NCI-H1092 (cell line): ENCODE measurements around the gene NUDCD3.

ENCODE experiments used
- DNase-seq: peaks from one replicate; lab custom pipeline; 2025; lab: John Stamatoyannopoulos, UW

Gene NUDCD3

DNA sequence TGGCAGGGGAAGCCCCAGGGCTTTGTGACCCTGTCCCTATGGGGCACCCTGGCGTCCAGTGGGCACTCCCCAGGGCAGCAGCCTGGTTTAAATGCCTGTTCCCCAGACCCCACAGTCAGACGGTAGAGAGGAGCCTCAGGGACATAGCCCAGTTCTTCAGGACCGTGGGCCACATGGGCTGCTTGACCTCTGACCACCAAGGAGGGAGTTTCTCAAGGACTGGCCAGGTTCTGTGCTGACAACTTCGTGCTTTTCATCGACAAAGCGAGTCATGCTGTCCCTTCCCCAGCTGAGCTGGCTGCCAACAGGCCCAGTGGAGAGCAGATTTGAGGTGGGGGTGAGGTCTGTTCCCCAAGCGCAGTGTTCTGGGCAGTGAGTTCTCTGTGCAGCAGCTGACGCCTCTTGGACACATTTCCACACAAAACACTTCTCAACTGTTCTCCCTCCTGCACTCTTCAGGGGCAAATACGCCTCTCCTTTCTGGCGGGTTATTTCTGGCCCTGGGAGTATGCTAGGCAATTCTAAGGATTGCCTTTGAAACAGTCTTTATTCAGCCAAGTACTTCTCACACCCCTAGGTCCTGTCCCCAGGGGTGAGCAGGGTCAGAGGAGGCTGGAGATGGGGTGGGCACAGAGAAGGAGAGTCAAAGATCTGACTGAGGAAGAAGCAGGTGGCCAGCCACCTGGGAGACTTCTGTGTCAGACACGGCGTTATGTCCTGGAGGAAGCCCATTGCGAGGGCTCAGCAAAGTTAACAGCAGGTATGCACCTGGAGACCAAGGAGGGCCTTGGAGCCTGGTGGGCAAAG is 107.8 kb downstream of the NUDCD3 start:
- DNase-seq: no peak

DNA sequence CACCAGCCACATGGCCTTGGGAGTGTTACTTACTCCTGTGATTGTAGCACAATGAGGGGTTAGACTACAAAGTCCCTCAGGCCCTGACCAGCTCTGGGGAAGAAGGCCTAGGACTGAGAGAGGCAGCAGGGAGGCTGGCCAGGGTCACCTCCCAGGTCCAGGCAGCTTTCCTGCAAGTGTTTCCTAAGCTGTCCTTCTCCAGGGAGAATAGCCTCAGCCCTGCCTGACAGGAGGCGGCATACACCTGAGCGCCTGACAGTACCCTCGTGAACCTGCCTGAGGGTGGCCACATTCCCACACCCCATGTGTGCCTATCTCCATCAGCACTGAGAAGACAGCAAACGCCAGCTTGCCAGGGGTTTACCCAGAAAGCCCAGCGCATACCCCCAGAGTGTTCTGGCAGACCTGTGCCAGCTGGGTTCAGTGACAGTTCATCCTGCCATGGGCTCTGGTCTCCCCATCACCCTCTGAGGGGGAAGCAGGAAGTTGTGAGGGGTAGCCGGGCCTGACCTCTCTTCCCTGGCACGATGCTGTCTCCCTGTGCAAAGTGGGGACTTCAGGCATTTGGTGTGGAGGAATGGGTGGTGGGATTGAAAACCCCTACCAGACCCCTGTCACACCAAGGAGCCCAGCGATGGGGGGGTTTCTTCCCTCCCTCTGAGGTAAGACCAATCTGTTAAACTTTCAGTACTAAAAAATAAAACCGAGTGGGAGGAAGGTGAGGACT is 108.8 kb downstream of the NUDCD3 start:
- no peak for DNase-seq

DNA sequence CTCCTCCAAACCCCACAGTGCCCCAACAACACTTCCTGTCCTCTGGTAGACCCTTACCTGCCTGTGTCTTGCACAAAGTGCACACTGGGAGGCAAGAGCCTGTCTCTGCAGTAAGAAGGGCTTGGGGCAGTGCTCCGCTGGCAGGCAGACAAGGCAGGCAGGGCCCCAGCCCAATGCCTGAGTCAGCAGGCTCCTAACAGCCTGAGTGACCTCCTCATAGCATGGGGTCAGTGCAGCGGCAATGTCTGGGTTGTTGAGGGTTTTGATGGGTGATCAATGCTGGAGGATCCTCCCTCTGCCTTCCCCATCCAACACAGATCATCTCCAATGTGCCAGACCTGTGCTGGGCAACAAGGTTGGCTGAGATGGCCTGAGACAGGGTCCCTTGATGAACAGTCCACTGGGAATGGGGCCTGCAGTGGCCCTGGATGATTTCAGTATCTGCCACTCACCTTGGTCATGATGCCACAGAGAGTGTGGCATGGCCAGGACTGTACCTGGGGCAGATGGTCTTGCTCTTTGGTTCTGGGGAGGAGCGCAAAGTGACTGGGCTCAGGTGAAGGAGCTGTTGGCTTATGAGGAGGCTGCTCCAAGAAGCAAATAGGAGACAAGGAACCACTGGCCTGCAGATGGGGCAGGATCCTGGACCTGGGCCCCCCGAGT is 109.5 kb downstream of the NUDCD3 start:
- DNase-seq: no peak

DNA sequence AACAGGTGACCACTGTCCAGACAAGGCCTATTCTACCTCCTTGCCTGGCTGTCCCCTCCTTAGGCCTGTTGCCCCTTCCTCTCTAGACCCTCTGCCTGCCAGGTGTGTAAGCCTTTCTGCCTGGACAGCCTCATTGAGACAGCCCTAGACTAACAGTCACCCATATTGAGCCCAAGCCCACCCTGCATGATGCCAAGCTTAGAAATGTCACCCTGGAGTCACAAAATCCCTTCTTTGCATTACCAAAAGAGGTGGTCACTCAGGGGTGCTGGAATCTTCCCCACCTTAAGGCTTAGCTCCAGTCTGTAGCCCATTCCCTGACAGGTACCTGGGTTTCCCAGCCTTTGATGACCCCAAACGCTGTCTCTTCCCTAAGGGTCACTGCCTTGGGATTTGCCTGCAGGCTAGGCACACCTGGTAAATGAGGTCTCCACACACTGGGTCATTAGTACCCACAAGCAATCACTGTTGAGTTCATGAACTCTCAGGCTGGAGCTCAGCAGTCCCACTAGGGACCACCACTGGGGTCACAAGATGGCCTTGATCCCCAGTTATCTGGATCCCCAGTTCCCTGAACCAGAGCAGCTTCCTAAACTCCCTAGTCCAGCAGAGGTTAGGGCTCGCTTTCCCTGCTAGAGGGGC is 110.1 kb downstream of the NUDCD3 start:
- no peak for DNase-seq

DNA sequence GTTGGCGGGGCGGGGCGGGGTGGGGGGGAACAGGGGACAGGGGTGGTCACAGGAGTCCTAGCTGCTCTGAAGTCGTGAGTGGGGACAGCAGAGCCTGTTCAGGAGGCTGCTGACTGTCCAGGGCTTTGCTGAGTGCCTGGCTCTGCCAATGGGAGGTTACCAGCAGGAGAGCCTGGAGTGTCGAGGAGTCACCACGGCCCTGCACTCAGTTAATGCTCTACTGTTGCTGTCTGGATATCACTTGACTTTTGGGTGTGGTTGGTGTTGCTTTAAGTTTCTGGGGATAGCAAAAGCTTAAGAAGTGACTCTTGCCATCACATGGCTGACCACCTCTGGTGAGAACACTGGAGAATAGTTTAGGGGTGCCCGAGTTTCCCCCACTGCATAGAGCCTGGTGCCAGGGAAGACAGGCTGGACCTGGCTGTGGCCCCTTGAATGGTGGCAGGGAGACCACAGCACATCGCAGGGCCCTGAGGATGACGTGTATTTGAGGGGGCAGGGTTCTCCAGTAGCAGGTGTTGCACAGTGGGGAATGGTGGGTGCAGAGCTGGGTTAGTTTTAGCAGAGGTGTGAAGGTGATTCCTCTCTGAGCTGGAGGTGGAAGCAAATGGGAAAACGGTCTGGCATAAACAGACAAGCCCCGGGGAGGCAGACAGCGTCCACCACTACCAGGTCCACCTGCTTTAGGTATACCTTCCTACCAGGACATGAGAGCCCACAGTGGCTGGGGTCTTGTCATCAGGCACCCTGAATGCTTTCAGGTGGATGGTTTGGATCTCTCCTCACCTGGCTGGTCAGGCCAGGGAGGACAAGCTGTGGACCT is 110.9 kb downstream of the NUDCD3 start:
- DNase-seq: no peak

DNA sequence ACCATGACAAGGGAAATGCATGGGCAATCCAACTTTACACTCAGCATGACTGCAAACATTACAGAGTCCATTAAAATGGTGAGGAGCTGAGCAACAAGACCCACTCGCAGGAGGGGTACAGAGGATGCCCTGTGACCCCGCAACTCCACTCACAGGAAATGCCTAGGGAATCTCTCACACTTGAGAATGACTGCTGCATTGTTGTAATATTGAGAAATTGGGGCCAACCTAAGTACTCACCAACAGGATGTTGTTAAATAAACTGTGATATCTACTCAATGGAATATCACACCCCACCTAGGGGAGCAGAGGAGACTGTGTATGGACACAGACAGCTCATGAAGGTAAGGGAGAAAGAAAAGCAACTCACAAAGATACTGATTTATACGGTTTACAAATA is 111.7 kb downstream of the NUDCD3 start:
- DNase-seq: no peak

DNA sequence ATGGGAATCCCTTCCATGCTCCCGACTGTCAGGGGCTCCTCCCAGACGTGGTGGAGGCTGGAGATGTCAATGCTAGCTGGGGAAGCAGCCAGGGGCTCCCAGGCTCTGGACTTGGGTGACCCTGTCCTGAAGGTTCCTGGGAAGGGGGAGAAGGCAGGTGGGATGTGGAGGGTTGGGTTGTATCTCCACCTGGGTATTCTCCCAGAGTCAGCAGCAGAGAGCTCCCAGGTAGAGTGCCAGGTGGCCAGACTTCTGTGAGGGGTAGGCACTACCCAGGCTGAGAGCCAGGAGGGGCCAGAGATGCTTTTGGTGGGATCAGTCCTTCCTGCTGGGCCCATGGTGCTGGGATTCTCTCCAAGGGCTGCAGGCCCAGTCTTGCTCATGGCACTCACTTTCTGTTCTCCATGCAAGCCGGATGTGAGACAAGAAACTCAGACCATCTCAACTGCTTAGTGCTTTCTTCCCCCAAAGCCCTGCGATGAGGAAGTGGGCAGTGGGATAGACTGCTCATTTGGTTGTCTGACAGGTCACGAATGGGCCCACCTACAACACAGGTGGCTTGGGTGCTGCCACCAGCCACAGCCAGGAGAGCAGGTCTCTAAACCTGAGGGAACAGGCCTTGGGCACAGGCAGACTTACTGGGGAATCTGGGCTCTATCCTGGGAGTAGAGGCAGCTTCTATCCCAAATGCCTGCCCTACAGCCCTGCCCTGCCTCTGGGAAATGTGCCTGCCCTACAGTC is 112.6 kb downstream of the NUDCD3 start:
- DNase-seq: no peak

DNA sequence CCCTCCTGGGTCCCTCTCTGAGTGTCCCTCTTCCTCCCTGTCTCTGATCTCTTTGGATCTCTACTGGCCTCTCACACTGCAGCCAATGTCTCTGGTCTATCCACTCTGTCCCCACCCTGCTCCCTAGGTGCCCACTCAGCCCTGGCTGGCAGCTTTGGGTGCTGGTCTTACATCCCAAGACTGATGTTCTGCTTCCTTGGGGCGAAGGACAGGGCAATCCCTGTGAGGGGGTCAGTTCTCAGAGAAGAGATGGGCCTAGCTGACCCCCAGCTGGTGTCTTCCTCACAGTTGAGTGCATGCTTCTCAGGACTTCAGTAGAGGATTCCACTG is 113.4 kb downstream of the NUDCD3 start:
- no peak for DNase-seq

DNA sequence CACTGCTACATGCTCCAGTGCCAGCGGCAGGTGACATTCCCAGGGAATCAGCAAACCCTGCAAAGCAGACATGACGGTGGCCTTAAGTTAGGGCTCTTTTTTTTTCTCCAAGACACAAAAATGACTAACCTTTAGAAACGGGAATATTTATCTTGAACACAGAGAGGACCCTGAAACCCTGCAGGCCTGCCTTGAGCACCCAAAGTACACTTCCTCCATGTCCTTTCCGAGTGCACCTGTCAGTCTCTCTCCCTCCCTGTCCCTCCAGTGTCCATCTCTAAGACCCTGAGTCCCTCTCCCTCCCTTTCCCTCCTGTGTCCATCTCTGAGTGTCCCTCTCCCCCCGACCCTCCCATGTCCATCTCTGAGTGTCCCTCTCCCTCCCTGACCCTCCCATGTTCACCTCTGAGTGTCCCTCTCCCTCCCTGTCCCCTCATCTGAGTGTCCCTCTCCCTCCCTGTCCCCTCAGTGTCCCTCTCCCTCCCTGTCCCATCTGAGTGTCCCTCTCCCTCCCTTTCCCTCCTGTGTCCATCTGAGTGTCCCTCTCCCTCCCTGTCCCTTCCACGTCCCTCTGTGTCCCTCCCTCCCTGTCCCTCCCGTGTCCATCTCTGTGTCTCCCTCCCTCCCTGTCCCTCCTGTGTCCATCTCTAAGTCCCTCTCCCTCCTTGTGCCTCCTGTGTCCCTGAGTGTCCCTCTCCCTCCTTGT is 113.9 kb downstream of the NUDCD3 start:
- no peak for DNase-seq

DNA sequence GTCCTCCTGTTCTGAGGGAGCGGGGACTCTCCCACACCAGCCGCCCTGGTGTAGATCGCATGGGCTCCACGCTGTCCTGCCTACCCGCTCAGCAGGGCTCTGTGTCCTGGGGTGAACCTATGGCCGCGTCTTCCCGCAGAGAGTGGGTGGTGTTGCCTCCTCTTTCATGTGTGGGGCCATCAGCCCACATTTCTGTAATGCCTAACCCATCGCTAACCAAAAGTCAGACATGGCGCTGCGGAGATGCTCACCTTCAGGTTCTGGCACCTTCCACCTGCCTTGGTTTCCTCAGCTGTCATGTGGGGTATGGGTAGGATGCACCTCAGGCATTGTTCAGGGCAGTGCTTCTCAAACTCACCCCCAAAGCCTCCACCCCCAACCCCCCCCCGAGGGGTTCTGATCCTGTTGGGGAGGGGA is 114.5 kb downstream of the NUDCD3 start:
- DNase-seq: no peak

DNA sequence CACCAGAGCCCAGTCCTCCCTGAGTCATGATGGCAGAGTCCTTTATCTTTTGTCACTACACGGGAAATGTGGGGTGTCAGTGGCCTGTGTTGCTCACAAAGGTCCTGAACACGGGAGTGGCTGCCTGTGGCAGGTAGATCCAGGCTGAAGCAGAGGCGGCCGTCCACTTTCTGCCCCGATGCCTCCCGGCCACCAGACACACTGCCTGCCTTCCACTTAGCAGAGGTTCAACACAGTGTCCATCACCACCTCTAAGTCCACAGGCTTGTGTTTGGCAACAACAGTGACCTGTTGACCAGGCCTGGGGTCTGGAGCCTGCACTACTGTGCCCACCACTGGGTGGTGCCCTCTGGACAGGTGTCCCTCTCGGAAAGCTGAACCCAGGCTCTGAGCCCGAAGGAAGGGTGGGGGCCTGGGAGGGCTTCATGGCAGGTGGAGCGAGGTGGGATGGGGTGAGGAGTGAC is 115.2 kb downstream of the NUDCD3 start:
- peak; percentile 7 for DNase-seq

DNA sequence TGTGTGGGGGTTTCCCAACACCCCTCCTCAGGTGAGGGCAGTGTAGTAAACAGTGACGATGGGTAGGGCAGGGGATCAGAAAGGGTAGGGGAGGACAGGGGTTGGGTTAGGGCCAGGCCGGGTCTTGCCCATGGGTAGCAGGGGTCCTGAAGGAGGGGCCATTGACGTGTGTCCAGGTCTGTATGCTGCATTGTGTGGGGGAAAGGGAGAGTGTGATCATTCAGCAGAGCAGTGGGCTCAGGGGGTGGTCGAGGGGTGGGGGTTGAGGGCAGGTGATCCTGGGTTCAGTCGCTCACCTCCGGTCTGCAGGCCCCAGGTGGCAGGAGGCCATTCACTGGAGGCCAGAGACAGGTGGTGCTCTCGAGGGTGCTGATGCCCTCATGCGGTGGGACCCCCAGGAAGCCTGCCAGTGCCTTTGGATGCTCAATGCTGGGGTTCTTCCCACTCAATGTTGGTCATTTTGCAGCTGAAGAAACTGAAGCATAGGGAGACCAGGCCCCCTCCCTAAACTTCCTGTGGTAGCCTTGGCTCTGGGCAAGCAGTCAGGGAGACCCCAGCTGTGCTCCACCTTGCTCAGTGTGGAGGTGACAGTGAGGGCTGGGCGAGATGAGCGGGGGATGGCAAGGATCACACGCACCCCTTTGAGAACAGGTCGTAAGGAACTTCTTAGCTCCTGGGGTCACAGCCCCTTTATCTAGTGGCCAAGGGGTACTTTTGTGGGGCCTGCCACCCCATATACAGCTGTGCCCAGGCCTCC is 116.3 kb downstream of the NUDCD3 start:
- no peak for DNase-seq

DNA sequence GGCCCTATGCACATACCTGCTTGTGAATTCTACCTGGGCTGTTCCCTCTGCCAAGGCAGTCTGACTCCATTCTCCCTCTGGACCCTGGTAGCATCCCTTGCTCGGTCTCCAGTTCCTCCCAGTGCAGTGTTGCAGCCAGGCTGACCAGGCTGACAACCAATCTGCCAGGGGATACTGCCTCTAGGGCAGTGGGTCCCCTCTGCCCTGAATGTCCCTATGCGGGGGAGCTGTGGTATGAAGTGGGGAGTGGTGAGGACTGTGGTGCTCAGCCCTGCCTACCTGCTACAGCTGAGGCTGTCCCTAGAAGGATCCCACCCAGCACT is 117.1 kb downstream of the NUDCD3 start:
- DNase-seq: no peak

DNA sequence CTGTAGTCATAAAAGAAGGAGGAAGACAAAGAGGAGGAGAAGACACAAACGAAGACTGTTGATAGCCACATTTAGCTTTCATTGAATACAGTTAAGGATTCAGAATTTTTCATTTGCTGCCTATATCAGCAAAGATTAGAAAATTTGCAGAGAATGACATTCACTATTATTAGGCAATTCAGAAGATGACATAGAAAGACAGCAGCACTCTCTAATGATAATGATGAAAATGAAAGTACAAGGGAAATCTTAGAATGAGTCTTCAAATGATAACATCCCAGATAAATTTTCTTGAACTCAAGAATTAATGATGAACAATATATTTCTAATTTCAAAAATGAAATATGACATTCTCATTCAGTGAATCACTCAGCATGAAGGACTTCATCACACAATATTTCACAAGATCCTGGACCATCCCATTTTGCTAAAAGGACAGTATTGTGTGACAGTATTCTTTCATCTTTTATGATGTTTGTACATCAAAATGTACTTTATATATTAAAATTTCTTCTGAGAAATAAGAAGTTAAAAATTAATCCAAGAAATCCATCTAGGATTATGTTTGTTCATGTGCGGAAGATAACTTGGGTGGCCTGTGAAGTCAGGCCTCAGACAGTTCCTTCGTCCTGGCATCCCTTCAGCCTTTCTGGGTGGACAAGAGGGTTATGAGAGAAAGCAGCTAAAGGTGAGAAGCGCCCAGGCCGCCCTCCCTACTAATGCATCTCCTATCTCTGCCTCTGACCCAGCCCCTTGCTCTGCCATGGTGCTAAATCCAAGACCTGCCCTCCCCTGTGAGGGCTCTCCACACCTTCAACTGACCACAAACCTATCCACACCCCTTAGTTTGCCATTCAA is 117.7 kb downstream of the NUDCD3 start:
- DNase-seq: no peak

DNA sequence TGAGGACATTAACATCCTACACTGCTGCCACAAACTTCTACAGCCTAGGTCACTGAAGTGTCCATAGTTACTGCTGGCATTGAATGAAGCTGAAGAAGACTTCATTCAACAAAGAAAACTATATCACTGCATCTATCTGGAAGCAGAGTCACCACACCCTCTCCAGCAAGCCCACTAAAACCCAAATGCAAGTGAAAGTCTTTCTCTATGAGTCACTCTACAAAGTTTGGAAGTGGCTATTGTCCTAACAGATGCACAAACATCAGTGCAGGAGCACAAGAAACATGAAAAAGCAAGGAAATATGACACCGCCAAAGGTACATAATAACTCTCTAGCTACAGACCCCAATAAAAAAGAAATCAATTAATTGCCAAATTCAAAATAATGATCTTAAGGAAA is 121.6 kb downstream of the NUDCD3 start:
- DNase-seq: no peak

DNA sequence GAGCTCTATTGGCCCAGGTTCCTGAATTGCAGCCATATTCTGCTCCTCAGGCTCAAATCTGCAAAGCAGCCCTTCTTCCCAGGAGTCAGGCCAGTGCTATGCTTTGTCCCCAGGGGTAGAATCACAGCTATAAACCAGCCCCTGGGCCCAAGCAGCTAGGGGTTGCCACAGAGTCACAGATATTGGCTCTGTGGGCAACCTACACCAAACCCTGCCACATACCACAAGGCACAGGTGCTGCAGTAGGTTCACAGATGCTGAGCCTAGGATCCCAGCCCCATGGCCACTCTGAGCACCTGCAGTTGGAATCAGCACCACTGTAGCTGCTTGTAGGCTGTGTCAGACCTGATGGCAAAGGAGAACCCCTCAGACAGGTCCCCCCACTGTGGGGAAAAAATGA is 122.0 kb downstream of the NUDCD3 start:
- no peak for DNase-seq

DNA sequence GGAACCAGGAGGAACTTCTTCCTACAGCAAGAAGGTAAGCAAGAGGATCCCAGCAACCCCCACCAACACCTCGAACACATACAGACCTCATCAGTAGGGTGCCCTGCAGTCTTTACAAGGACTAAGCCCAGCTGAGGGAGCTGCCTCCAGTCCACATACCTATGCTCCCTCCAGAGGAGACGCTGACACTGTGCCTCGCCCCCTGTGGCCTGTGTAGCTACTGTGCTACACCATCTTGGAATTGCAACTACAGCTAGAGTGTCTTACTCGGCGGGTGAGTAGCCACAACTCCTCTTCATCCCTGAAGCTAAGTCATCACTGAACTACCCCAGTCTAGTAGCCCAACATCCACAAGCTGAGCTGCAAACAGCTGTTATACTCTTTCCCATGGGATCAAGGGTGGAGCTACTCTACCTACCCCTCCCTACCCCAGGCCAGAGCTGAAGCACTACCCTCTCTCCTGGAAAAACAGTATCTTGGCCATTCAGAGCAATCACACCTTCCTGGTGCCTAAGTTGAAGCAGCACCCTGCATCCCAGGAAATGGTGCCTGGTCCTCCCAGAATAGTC is 122.9 kb downstream of the NUDCD3 start:
- DNase-seq: no peak

DNA sequence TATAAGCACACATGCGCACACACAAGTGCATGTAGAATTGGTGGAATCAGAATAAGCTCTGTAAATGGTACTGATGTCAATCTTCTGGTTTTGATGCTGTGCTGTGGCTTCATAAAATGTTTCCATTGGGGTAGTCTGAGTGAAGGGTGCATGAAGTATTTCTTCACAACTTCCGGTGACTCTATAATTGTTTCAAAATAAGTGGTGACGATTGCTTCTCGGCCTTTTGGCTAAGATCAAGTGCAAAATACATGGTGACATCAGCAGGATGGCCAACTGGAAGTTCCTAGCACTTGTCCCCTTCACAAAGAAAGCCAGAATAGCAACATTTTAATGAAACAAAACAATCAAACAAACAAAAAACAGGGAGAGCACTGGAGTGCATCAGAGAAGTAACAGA is 123.5 kb downstream of the NUDCD3 start:
- DNase-seq: no peak
